NOMO-1 (cell line): Measurements from ENCODE around the gene CEBPG.

Source experiments
- DNase-seq, 2 experiments: peaks; one replicate each; lab custom pipeline; 2025; ENCODE audit not compliant: unreplicated experiment in 2 of 2; lab: John Stamatoyannopoulos, UW

The CEBPG gene

GRCh38 chr19:33349319-33350289 is 23.9 kb upstream of the CEBPG start:
- DNase-seq: no peak

GRCh38 chr19:33350538-33351309 is 22.8 kb upstream of the CEBPG start:
- no peak for DNase-seq

DNA sequence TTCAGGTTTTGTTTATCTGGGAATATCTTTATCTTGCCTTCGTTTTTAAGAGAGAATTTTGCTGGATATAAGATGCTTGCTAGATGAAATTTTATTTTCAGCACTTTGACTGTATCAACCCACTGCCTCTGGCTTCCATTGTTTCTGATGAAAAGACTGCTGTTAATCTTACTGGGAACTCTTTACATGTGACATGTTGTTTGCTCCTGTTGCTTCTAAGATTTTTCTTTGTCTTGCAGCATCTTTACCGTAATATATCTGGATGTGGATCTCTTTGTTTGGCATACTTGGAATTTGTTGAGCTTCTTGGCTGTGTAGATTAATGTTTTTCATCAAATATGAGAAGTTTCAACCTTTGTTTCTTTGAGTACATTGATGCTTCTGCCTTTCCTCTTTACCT is 18.0 kb upstream of the CEBPG start:
- no peak for DNase-seq

DNA sequence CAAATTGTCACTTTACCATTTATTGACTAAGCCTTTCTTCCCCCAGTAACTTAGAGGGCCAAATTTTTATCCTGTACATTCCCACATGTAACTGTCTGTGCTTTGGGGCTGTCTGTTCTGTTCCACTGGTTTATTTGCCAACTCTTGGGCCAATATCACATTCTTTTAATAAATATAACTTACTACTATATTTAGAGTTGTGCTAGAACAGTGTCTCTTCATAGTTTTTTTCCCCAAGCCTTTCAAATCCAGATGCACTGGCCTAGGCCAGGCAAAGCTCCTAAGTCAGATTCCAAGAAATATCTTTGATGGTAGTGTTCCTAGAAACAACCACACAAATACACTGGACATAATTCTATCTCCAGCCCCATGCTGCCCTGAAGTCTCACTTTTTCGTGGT is 16.0 kb upstream of the CEBPG start:
- no peak for DNase-seq

- no peak for DNase-seq
Measured at GRCh38 chr19:33358408-33358807, 15.1 kb upstream of the CEBPG start.

GRCh38 chr19:33359581-33359980 is 13.9 kb upstream of the CEBPG start:
- DNase-seq: no peak

GRCh38 chr19:33362508-33363228 is 10.8 kb upstream of the CEBPG start:
- no peak for DNase-seq

DNA sequence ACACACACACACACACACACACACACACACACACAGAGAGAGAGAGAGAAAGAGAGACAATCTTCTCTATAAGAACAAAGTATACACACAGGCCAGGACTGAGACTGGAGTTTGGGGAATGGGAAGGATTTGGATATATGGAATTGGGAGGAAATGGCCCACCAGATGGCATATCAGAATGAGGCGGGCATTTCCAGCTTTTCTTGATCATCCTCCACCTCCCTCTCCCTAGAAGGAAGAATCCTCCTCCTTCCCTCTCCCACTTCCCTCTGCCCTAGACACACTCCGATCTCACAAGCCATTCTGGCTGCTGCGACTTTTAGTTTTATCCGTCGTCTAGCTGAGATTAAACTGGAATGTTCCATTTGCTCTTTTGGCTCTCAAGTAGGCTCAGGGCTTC is 10.0 kb upstream of the CEBPG start:
- DNase-seq: no peak

GRCh38 chr19:33365691-33366090 is 7.8 kb upstream of the CEBPG start:
- no peak for DNase-seq

- no peak for DNase-seq
Measured at GRCh38 chr19:33366127-33366526, 7.4 kb upstream of the CEBPG start.

- DNase-seq: no peak
Measured at GRCh38 chr19:33366897-33367296, 6.6 kb upstream of the CEBPG start.

GRCh38 chr19:33368074-33368864 is 5.2 kb upstream of the CEBPG start:
- no peak for DNase-seq

GRCh38 chr19:33370783-33371182 is 2.7 kb upstream of the CEBPG start:
- no peak for DNase-seq

DNA sequence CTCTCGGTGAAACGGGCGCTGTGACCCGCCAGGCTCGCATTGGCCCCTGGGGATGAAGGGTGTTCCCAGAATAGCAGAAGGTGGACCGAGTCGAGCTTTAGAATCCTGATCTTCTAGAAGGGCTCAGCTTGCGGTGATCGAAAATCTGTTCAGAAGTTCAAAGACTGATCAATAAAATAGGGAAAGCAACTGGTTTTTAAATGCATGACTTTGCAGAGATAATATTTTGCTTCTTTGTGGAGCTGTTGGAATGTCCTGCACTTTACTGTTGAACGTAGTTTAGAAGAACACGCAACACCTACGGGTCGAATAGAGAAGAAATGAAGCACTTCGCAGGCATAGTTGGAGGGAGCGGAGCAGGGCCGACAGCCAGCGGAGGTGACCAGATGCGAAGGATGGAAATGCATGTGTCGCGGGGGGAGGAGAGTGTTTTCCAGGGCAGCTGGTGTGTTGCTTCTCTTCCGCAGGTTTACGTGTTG is 766 bp downstream of the CEBPG start:
- peak in 1 of 2 experiments; percentile 27 for DNase-seq

DNA sequence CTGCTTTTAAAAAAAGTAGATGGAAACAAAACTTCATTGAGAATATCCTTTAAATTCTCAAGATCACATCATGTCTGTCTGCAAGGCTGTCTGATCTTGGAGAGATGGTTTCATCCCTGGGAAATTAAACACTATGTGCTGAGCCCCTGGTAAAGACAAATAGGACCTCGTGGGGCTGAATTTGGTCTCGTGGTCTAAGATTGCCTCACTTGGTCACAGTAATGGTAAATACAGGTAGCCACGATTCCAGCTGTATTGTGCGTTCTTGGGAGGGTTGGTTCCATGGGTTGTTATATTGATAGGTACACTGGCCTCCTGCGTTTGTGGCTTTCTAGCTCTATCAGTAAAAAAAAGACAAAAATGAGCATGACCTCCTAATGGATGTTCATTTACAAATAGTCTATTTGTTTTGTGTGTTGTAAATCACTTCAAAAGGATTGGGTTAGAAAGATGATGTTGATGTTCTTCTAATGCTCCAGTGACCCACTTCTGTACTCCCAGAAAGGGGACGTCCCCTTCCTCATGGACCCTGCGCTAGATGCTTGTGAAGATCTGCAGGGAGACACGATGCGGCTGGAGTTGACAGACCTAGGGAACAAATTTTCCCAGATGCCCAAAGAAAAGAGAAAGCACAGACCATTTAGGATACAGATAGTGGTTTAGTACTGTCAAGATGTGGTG is 1.8 kb downstream of the CEBPG start:
- no peak for DNase-seq

DNA sequence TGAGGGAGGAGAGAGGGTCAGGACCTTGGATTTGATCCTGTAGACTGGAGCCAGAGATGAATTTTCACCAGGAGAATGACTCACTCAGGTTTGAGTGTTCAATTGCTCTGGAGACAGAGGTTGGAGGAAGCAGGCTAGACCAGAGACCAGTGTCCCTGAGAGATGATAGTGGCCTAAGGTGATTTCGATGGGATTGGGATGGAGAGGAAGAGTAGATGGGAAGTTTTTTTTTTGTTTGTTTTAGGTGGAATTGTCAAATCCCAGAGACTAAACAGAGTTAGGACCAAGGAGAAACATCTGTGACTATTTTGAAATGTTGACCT is 2.3 kb downstream of the CEBPG start:
- DNase-seq: no peak

- DNase-seq: no peak
Measured at GRCh38 chr19:33376423-33376822, 2.9 kb downstream of the CEBPG start.

GRCh38 chr19:33376941-33377557 is 3.5 kb downstream of the CEBPG start:
- no peak for DNase-seq
